ENCODE data around the gene MAP10. TPM values are rescaled to one million over a fixed set of nuclear protein-coding genes. Genes with fewer than 3 reads are reported as not detected.
A peak's percentile ranks its signal among the peaks of the same experiment; 100 is the strongest.

Gene MAP10
- total and polyA plus RNA-seq, 5 donors from 2014 or later = 1.00 to 3.0 (median 2.1) TPM

- H3K4me1 Mint-ChIP-seq = no peaks in the 10 kb centered on the region
- H3K9me3 Mint-ChIP-seq = peaks cover 0 to 11% (median 0%) of the 10 kb centered on the region in 7 donors
- Histone ChIP-seq H3K27me3 (ENCODE audit: control insufficient read depth, insufficient read depth, low read length) (no peaks in the 10 kb centered on the region), H3K9me3 (ENCODE audit: control insufficient read depth in 2 of 2, low read length in 2 of 2) (no peaks in the 10 kb centered on the region), H3K27ac (ENCODE audit: insufficient read depth, low read length, poor library complexity, severe bottlenecking) (no peak overlapping the region), H3K4me3 (ENCODE audit: low read depth, low read length) (no peak overlapping the region), H3K36me3 (ENCODE audit: control insufficient read depth, insufficient read depth, low read length) (no peaks in the 10 kb centered on the region), H3K4me1 (ENCODE audit: control insufficient read depth, insufficient read depth, low read length, poor library complexity, severe bottlenecking) (no peaks in the 10 kb centered on the region)
- H3K27me3 Mint-ChIP-seq = peaks cover 11% of the 10 kb centered on the region
- no peak overlapping the region for H3K4me3 Mint-ChIP-seq
- ATAC-seq (ENCODE audit: low read depth in 2 of 2) (no peak), DNase-seq (no peak)
- H3K27ac Mint-ChIP-seq = no peak overlapping the region
- no peaks in the 10 kb centered on the region for H3K36me3 Mint-ChIP-seq
Measured at GRCh38 chr1:232822530-232822929, 17.3 kb downstream of the MAP10 start.

- peak overlapping the region in 1 of 3 donors; percentile 5 for H3K27ac Mint-ChIP-seq
- peaks cover 0 to 4% (median 0%) of the 10 kb centered on the region in 7 donors for H3K9me3 Mint-ChIP-seq
- no peaks in the 10 kb centered on the region for H3K36me3 Mint-ChIP-seq
- H3K4me1 ChIP-seq (ENCODE audit: control insufficient read depth, insufficient read depth, low read length, poor library complexity, severe bottlenecking) = no peaks in the 10 kb centered on the region
- no peak overlapping the region for H3K4me3 ChIP-seq (ENCODE audit: low read depth, low read length)
- ATAC-seq (ENCODE audit: low read depth in 2 of 2) (no peak), DNase-seq (no peak)
- H3K36me3 ChIP-seq (ENCODE audit: control insufficient read depth, insufficient read depth, low read length) = no peaks in the 10 kb centered on the region
- no peaks in the 10 kb centered on the region for H3K9me3 ChIP-seq (ENCODE audit: control insufficient read depth in 2 of 2, low read length in 2 of 2)
- H3K4me3 Mint-ChIP-seq = no peak overlapping the region
- H3K27ac ChIP-seq (ENCODE audit: insufficient read depth, low read length, poor library complexity, severe bottlenecking) = no peak overlapping the region
- H3K4me1 Mint-ChIP-seq = no peaks in the 10 kb centered on the region
- H3K27me3 Mint-ChIP-seq = no peaks in the 10 kb centered on the region
- no peaks in the 10 kb centered on the region for H3K27me3 ChIP-seq (ENCODE audit: control insufficient read depth, insufficient read depth, low read length)
Measured at GRCh38 chr1:232826318-232826717, 21.1 kb downstream of the MAP10 start.

GRCh38 chr1:232830661-232831060 lies 25.4 kb downstream of the MAP10 start:
- H3K4me1 ChIP-seq (ENCODE audit: control insufficient read depth, insufficient read depth, low read length, poor library complexity, severe bottlenecking) = no peaks in the 10 kb centered on the region
- Mint-ChIP-seq H3K27ac (no peak overlapping the region), H3K4me3 (no peak overlapping the region), H3K36me3 (no peaks in the 10 kb centered on the region), H3K27me3 (peaks cover 17% of the 10 kb centered on the region), H3K9me3 (peaks cover 0 to 7% (median 0%) of the 10 kb centered on the region in 7 donors), H3K4me1 (no peaks in the 10 kb centered on the region)
- no peaks in the 10 kb centered on the region for H3K36me3 ChIP-seq (ENCODE audit: control insufficient read depth, insufficient read depth, low read length)
- no peak for ATAC-seq (ENCODE audit: low read depth in 2 of 2)
- DNase-seq = no peak
- no peak overlapping the region for H3K4me3 ChIP-seq (ENCODE audit: low read depth, low read length)
- no peak overlapping the region for H3K27ac ChIP-seq (ENCODE audit: insufficient read depth, low read length, poor library complexity, severe bottlenecking)
- no peaks in the 10 kb centered on the region for H3K27me3 ChIP-seq (ENCODE audit: control insufficient read depth, insufficient read depth, low read length)
- no peaks in the 10 kb centered on the region for H3K9me3 ChIP-seq (ENCODE audit: control insufficient read depth in 2 of 2, low read length in 2 of 2)

GRCh38 chr1:232831895-232832294 lies 26.7 kb downstream of the MAP10 start:
- H3K36me3 Mint-ChIP-seq = no peaks in the 10 kb centered on the region

GRCh38 chr1:232834066-232834465 lies 28.9 kb downstream of the MAP10 start:
- Histone ChIP-seq H3K9me3 (ENCODE audit: control insufficient read depth in 2 of 2, low read length in 2 of 2) (no peaks in the 10 kb centered on the region), H3K27me3 (ENCODE audit: control insufficient read depth, insufficient read depth, low read length) (peaks cover 2% of the 10 kb centered on the region), H3K4me1 (ENCODE audit: control insufficient read depth, insufficient read depth, low read length, poor library complexity, severe bottlenecking) (no peaks in the 10 kb centered on the region), H3K27ac (ENCODE audit: insufficient read depth, low read length, poor library complexity, severe bottlenecking) (no peak overlapping the region), H3K36me3 (ENCODE audit: control insufficient read depth, insufficient read depth, low read length) (no peaks in the 10 kb centered on the region), H3K4me3 (ENCODE audit: low read depth, low read length) (no peak overlapping the region)
- Mint-ChIP-seq H3K27me3 (peaks cover 25% of the 10 kb centered on the region), H3K9me3 (peaks cover 0 to 7% (median 0%) of the 10 kb centered on the region in 7 donors), H3K27ac (no peak overlapping the region), H3K4me3 (no peak overlapping the region), H3K4me1 (no peaks in the 10 kb centered on the region), H3K36me3 (no peaks in the 10 kb centered on the region)
- ATAC-seq (ENCODE audit: low read depth in 2 of 2) = no peak
- no peak for DNase-seq

More at GRCh38 chr1:232831895-232832294, 26.7 kb downstream of the MAP10 start:
- Mint-ChIP-seq H3K9me3 (peaks cover 0 to 7% (median 0%) of the 10 kb centered on the region in 7 donors), H3K27ac (no peak overlapping the region), H3K27me3 (peaks cover 17% of the 10 kb centered on the region), H3K4me3 (no peak overlapping the region), H3K4me1 (no peaks in the 10 kb centered on the region)
- ATAC-seq (ENCODE audit: low read depth in 2 of 2) (no peak), DNase-seq (no peak)
- Histone ChIP-seq H3K27ac (ENCODE audit: insufficient read depth, low read length, poor library complexity, severe bottlenecking) (no peak overlapping the region), H3K27me3 (ENCODE audit: control insufficient read depth, insufficient read depth, low read length) (no peaks in the 10 kb centered on the region), H3K4me1 (ENCODE audit: control insufficient read depth, insufficient read depth, low read length, poor library complexity, severe bottlenecking) (no peaks in the 10 kb centered on the region), H3K9me3 (ENCODE audit: control insufficient read depth in 2 of 2, low read length in 2 of 2) (no peaks in the 10 kb centered on the region), H3K36me3 (ENCODE audit: control insufficient read depth, insufficient read depth, low read length) (no peaks in the 10 kb centered on the region), H3K4me3 (ENCODE audit: low read depth, low read length) (no peak overlapping the region)

- Histone ChIP-seq H3K4me1 (ENCODE audit: control insufficient read depth, insufficient read depth, low read length, poor library complexity, severe bottlenecking) (no peaks in the 10 kb centered on the region), H3K9me3 (ENCODE audit: control insufficient read depth in 2 of 2, low read length in 2 of 2) (no peaks in the 10 kb centered on the region), H3K4me3 (ENCODE audit: low read depth, low read length) (no peak overlapping the region), H3K27ac (ENCODE audit: insufficient read depth, low read length, poor library complexity, severe bottlenecking) (no peak overlapping the region), H3K27me3 (ENCODE audit: control insufficient read depth, insufficient read depth, low read length) (peaks cover 2% of the 10 kb centered on the region), H3K36me3 (ENCODE audit: control insufficient read depth, insufficient read depth, low read length) (no peaks in the 10 kb centered on the region)
- H3K27me3 Mint-ChIP-seq = peaks cover 29% of the 10 kb centered on the region
- H3K36me3 Mint-ChIP-seq = no peaks in the 10 kb centered on the region
- H3K9me3 Mint-ChIP-seq = peaks cover 0 to 7% (median 0%) of the 10 kb centered on the region in 7 donors
- no peak overlapping the region for H3K27ac Mint-ChIP-seq
- ATAC-seq (ENCODE audit: low read depth in 2 of 2) (no peak), DNase-seq (no peak)
- no peak overlapping the region for H3K4me3 Mint-ChIP-seq
- H3K4me1 Mint-ChIP-seq = no peaks in the 10 kb centered on the region
Measured at GRCh38 chr1:232835166-232835565, 29.9 kb downstream of the MAP10 start.

- Histone ChIP-seq H3K4me1 (ENCODE audit: control insufficient read depth, insufficient read depth, low read length, poor library complexity, severe bottlenecking) (no peaks in the 10 kb centered on the region), H3K27ac (ENCODE audit: insufficient read depth, low read length, poor library complexity, severe bottlenecking) (no peak overlapping the region), H3K36me3 (ENCODE audit: control insufficient read depth, insufficient read depth, low read length) (no peaks in the 10 kb centered on the region), H3K4me3 (ENCODE audit: low read depth, low read length) (no peak overlapping the region), H3K9me3 (ENCODE audit: control insufficient read depth in 2 of 2, low read length in 2 of 2) (no peaks in the 10 kb centered on the region), H3K27me3 (ENCODE audit: control insufficient read depth, insufficient read depth, low read length) (peaks cover 2% of the 10 kb centered on the region)
- Mint-ChIP-seq H3K36me3 (no peaks in the 10 kb centered on the region), H3K4me1 (no peaks in the 10 kb centered on the region), H3K27ac (no peak overlapping the region), H3K4me3 (no peak overlapping the region), H3K27me3 (peaks cover 29% of the 10 kb centered on the region), H3K9me3 (peaks cover 0 to 10% (median 3%) of the 10 kb centered on the region in 7 donors)
- no peak for ATAC-seq (ENCODE audit: low read depth in 2 of 2)
- DNase-seq = no peak
Measured at GRCh38 chr1:232837087-232837486, 31.9 kb downstream of the MAP10 start.

GRCh38 chr1:232841823-232842565 lies 36.8 kb downstream of the MAP10 start:
- ATAC-seq (ENCODE audit: low read depth in 2 of 2) (no peak), DNase-seq (no peak)
- Mint-ChIP-seq H3K27ac (no peak overlapping the region), H3K4me3 (no peak overlapping the region), H3K27me3 (peaks cover 20% of the 10 kb centered on the region), H3K9me3 (peaks cover 0 to 11% (median 3%) of the 10 kb centered on the region in 7 donors), H3K36me3 (no peaks in the 10 kb centered on the region), H3K4me1 (no peaks in the 10 kb centered on the region)
- H3K4me3 ChIP-seq (ENCODE audit: low read depth, low read length) = no peak overlapping the region
- peaks cover 1% of the 10 kb centered on the region for H3K27me3 ChIP-seq (ENCODE audit: control insufficient read depth, insufficient read depth, low read length)
- H3K27ac ChIP-seq (ENCODE audit: insufficient read depth, low read length, poor library complexity, severe bottlenecking) = no peak overlapping the region
- no peaks in the 10 kb centered on the region for H3K9me3 ChIP-seq (ENCODE audit: control insufficient read depth in 2 of 2, low read length in 2 of 2)
- H3K4me1 ChIP-seq (ENCODE audit: control insufficient read depth, insufficient read depth, low read length, poor library complexity, severe bottlenecking) = no peaks in the 10 kb centered on the region
- H3K36me3 ChIP-seq (ENCODE audit: control insufficient read depth, insufficient read depth, low read length) = no peaks in the 10 kb centered on the region

Data from CD4-positive, CD25-positive, alpha-beta regulatory T cell (primary cell).